GM18870 (cell line): ENCODE data around the gene ZNF641.

Experiments used
- ATAC-seq: cut with Tn5 transposase; IDR thresholded peaks from one replicate; pipeline ENCODE4 v1.9.1; 2021; ENCODE audit warnings: moderate library complexity; ENCODE audit not compliant: unreplicated experiment

The ZNF641 gene

DNA sequence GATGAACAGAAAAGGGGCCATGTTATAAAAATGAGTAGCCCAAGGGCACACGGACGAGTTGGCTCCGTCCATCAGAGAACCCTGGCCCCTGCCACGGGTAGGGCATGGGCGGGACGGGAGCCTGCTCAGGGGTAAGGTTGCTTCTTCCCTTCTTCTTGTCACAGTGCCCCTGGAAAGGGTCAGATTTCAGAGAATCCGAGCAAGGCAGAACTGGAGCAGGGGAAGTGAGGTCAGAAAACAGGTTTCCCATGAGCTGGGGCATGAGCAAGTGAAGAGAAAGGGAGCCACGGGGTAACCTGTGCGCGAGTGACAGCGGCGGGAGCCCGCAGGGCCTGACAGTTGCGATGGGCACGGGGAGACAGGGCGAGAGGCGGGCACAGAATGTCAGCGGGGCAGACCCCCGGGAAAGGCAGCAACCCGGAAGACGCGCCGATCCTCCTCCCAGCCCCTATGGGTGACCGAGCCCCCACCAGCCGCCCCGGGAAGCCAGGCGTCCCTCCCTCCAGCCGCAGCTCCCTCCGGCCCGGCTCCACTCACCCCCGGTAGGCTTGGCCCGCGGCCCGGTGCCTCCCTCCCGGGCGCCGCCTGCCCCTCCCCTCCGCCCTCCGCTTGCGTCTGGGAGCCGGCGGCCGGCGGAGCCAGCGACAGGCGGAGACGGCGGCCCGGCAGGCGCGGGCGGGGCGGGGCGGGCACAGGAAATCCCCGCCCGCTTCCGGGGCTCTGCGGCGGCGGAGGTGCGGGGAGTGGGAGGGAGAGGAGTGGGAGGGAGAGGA is at the start of gene ZNF641:
Gene ZNF641, minus strand, starts transcription at position 671 of the 773 bp plus-strand sequence. CDS start 2,829 bp downstream, outside the sequence.
- ATAC-seq = peak; percentile 41

GRCh38 chr12:48390026-48390425 is 39.3 kb upstream of the ZNF641 start:
- no peak for ATAC-seq

GRCh38 chr12:48389409-48389808 is 38.7 kb upstream of the ZNF641 start:
- ATAC-seq = no peak

- no peak for ATAC-seq
Observed at GRCh38 chr12:48388938-48389337, 38.2 kb upstream of the ZNF641 start.

DNA sequence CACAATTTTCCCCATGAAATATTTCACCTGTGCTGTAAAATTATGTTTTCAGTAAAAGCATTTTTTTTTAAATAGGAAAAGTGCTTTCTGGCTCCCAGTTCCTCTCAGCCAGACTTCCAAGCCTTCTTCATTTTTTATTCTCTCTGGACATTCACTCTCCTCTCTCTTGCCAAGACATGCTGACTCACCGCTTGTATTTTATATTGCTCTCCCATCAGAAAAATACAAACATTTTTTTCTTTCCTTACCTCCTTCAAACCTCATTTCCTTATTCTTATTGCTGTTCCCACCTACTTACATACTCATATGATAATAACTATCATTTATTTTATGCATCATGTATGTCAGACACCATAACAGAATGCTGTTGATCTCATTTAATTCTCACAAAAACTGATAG is 37.7 kb upstream of the ZNF641 start:
- no peak for ATAC-seq

DNA sequence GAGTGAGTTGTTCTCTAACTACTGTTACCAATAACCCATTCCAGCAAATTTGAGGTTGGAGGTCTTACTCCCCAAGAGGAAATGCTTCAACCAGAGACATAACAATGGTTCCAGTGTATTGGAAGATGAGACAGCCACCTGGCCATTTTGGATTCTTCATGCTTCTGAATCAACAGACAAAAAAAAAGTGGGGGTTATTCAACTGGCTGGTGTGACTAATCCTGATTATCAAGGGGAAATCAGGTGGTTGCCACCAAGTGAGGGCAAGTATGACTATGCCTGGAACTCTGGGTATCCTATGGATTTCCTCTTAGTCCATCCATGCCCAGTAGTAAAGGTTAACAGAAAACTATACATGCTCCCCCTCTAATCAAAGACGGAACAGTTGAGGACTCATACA is 29.9 kb upstream of the ZNF641 start:
- no peak for ATAC-seq

DNA sequence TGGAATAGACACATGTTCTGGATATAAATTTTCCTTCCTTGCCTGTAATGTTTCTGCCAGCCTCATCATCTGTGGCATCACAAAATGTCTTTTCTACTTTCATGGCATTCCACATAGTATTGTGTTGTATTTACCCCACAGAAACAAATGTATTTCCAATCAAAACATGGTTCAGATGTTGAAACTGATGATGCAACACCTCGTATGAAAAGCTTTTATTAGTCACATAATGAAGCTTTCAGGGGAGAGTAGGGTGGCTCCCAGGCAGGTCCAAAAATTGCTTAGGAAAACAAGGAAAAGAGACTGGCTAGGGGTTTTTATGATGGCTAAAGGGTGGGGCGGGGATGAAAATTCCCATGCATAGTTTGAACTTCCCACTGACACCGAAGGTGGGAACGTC is 29.1 kb upstream of the ZNF641 start:
- no peak for ATAC-seq

DNA sequence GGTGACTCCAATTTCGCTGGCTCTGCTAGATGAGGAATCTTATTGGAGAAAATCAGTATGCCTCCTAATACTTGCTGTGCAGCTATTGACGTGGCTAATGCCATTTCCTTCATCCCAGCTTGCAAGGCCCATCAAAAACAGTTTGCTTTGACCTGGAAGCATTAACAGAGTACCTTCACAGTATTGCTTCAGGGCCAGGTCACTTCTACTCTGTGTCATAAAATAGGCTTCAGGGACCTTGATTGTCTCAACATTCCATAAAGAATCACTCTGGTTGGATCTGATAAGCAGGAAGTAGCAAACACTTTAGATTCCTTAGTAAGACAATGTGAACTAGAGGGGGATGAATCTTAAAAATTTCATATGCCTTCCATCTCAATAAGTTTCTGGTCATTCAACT is 26.9 kb upstream of the ZNF641 start:
- no peak for ATAC-seq

GRCh38 chr12:48374164-48374563 is 23.4 kb upstream of the ZNF641 start:
- ATAC-seq = no peak

- ATAC-seq = no peak
Observed at GRCh38 chr12:48366131-48366530, 15.4 kb upstream of the ZNF641 start.

- ATAC-seq = no peak
Observed at GRCh38 chr12:48361664-48362339, 11.1 kb upstream of the ZNF641 start.

DNA sequence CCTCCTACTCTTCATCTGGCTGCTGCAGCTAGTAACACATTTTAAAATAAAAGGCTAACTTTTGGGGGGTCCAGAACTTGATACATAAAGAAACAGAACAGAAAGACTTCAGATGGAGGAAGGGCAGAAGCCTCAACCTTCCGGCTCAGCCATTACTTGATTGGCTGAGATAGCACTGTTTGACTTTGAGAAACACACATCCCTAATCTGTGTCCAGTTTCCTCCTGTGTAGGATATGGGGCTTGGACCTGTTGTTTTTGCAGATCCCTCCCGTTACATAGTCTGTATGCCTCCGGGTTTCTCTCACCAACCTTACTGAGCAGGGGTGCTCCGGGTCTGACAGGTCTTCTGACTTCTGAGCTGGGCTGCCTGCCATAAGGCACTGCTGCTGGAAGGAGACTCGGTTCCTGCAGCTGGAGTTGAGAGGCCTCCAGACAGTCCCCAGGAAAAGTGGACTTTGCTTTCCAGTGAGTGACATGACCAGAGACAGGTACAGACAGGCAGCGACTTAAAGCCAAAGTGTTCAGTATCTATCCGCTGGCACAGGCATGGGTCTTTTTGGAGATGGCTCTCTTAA is 8.3 kb upstream of the ZNF641 start:
- no peak for ATAC-seq

DNA sequence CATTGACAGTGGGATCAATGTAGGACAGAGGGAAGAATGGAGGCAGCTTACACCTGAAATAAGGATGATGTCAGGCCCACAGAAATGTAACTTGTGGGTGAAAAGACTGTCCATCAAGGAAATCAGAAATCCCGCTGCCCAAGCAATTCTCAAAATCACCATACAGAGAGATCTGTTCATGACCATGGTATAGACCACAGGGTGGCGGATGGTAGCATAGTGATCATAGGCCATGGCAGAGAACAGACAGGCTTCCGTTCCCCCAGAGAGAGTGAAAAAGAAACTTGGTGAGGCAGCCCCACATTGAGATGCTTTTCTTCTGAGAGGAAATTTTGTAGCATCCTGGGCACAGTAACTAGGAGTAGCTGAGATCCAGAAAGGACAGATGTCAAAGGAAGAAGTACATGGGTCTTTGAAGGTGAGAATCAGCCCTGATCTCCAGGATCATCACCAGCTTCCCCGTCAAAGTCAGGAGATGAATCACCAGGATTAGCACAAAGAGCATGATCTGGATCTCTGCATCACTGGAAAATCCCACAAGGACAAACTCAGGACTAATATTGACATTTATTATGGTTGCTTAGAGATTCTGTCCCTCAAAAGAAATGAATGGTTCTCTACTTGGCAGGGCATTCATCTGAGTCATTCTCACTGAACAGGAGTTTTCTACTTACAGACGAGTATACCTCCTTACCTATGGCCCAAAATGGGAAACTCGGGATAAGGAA is 5.5 kb upstream of the ZNF641 start:
- ATAC-seq = no peak

DNA sequence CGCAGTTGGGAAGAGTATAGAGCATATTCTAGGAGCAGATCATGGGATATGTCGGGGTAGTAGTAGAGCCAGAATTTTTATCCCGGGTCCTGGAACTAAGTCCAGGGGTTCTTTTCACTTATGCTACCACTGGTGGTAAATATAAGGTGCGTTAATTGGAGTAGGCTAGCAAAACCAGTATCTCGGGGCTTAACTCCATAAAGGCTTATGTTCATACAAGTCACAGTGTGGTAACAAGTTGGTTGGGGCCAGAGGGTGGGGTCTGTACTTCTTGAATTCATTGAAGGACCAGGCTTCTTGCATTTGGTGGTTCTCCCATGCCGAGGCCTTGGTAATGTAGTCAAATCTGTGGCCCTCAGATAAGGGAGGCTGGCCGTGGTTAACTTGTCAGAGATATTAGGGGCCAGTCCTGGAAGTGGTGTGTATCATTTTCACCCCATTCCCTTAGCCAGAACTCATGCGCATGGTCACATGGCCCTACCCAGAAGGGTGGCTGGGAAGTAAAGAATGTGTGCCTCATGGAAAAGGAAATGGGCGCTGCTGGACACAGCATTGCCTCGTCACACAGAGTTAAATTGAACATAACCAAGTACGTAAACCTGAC is 1.5 kb upstream of the ZNF641 start:
- no peak for ATAC-seq

DNA sequence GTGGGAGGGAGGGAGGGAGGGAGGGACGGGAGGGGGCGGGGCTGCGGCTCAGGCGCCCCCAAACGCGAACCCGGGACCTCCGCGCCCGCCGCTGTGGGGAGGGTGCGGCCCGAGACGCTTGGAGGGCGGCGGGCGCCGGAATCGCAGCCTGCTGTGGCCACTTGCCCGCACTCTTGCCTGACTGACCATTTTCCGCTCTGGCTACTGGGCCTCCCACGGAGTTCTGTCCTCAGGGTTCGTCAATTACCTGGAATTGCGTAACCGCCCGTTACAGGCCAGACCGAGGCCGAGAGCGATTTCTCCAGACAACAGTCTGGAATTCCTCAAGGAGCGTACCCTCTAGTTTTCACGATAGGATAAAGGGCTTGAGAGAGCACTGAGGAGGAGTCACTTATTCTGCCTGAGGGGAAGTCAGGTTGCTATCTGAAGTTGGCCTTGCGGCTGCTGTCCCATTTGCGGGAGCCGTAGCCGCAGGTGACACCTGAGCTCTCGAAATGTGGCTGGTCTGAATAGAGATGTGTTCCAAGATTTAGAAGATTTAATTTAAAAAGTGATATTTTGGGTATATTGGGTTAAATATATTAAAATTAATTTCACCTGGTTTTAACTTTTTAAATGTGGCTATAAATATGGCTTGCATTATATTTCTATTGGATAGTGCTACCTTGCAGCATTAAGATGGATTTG is 446 bp upstream of the ZNF641 start:
- ATAC-seq = peak; percentile 29

GRCh38 chr12:48349471-48349870 is 1.2 kb downstream of the ZNF641 start:
- no peak for ATAC-seq

DNA sequence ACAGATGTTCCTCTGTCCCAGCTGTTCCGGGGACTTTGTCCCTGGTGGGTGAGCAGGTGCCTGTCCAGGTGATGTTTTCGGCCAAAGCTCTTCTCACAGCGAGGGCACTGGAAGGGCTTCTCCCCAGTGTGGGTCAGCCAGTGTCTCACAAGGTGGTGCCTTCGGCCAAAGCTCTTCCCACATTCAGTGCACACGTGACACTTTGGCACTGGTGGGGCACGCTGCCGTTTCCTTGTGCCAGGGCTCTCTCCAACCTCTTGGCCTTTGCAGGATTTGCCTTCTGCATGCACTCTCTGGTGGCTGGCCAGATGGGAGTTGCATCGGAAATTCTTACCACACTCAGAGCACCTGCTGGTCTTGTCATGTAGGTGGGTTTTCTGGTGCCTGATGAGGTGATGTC is 7.7 kb downstream of the ZNF641 start:
- ATAC-seq = no peak

DNA sequence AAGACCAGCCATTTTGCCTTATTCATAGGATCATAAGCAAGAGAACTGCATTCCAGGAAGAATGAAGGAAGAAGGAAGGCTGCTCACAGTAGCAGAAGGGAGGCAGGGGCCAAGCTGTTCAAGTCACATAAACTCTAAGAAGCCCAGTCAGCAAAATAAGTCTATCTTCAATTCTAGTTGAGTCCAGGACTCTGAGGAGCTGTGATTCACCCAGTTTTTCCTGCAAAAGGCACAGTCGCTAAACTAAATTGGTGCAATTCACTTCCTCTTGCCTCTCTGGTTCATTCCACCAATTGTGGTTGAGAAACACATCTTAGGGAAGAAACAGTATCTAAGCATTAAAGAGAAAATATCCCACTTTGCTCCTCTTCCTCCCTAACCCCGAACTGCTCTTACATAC is 9.8 kb downstream of the ZNF641 start:
- ATAC-seq = no peak

- no peak for ATAC-seq
Observed at GRCh38 chr12:48339442-48340117, 11.1 kb downstream of the ZNF641 start.

DNA sequence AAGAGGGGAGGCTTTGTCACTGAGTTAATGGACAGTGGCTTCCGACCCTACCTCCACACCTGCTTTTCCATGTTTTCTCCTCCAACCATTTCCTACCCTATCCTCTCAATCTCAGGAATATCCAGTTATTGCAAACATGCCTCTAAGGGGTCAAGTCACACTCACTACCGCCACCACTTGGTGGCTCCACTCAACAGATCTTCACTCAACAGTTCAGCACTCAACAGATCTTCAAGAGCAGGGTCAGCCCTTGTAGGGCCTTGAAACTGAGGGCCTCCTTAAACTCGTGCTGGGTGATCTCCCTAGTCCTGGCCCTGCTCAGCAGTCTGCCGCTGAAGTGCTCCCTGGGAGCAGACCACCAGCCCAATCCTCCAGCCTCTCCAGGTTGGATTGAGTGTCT is 14.2 kb downstream of the ZNF641 start:
- ATAC-seq = no peak
